Trophoblast cell (in vitro differentiated cells and primary cell): ENCODE measurements around the gene STK33.
A peak's percentile ranks its signal among the peaks of the same experiment; 100 is the strongest.

Source experiments
- DNase-seq, 2 donors: peaks; one replicate each; pipeline ENCODE4 v3.0.0-alpha.2; 2016
- H2AFZ ChIP-seq: 2 replicates; pipeline ENCODE4 v1.6.1; 2013; ENCODE audit warnings: low read length, moderate library complexity, mild to moderate bottlenecking; ENCODE audit not compliant: insufficient read depth, poor library complexity
- H2AK5ac ChIP-seq: 2 replicates; pipeline ENCODE4 v1.6.1; 2013; ENCODE audit warnings: mild to moderate bottlenecking, low read length
- H2BK120ac ChIP-seq: 2 replicates; pipeline ENCODE4 v1.6.1; 2013; ENCODE audit warnings: low read length, mild to moderate bottlenecking, moderate library complexity; ENCODE audit not compliant: insufficient read depth, poor library complexity
- H2BK12ac ChIP-seq: 2 replicates; pipeline ENCODE4 v1.6.1; 2013; ENCODE audit warnings: mild to moderate bottlenecking, low read length, moderate library complexity
- H2BK5ac ChIP-seq: 2 replicates; pipeline ENCODE4 v1.6.1; 2013; ENCODE audit warnings: low read length, low read depth, moderate library complexity, mild to moderate bottlenecking; ENCODE audit not compliant: poor library complexity
- H3K14ac ChIP-seq: 2 replicates; pipeline ENCODE4 v1.6.1; 2013; ENCODE audit warnings: mild to moderate bottlenecking, low read length
- H3K18ac ChIP-seq: 2 replicates; pipeline ENCODE4 v1.6.1; 2013; ENCODE audit warnings: mild to moderate bottlenecking, low read length
- H3K23ac ChIP-seq: 2 replicates; pipeline ENCODE4 v1.6.1; 2013; ENCODE audit warnings: low read length
- H3K27ac ChIP-seq: 2 replicates; pipeline ENCODE4 v1.5.1; 2013; ENCODE audit warnings: low read depth, mild to moderate bottlenecking, inconsistent platforms, low read length, moderate library complexity
- H3K27me3 ChIP-seq: 2 replicates; pipeline ENCODE4 v1.6.1; 2013; ENCODE audit warnings: inconsistent platforms, mild to moderate bottlenecking, low read length, moderate library complexity; ENCODE audit not compliant: insufficient read depth
- H3K36me3 ChIP-seq, 2 experiments: 1 replicate in 1 of 2; 2 replicates in 1 of 2; pipeline ENCODE4 v1.6.1; 2013; ENCODE audit warnings: low read length in 2 of 2, mild to moderate bottlenecking in 2 of 2, moderate library complexity in 1 of 2; ENCODE audit not compliant: insufficient read depth in 2 of 2, control insufficient read depth in 1 of 2
- H3K4ac ChIP-seq: 2 replicates; pipeline ENCODE4 v1.6.1; 2013; ENCODE audit warnings: low read depth, mild to moderate bottlenecking, low read length, moderate library complexity
- H3K4me1 ChIP-seq, 2 experiments: 1 replicate in 1 of 2; 2 replicates in 1 of 2; pipeline ENCODE4 v1.6.1; 2013; ENCODE audit warnings: low read length in 2 of 2, mild to moderate bottlenecking in 2 of 2, moderate library complexity in 1 of 2; ENCODE audit not compliant: insufficient read depth in 2 of 2, control insufficient read depth in 1 of 2
- H3K4me2 ChIP-seq: 2 replicates; pipeline ENCODE4 v1.6.1; 2013; ENCODE audit warnings: inconsistent platforms, mild to moderate bottlenecking, low read length, moderate library complexity
- H3K4me3 ChIP-seq: 2 replicates; pipeline ENCODE4 v1.5.1; 2013; ENCODE audit warnings: mild to moderate bottlenecking, low read depth, low read length, inconsistent platforms
- H3K79me1 ChIP-seq: one replicate; pipeline ENCODE4 v1.6.1; 2013; ENCODE audit warnings: low read length
- H3K79me2 ChIP-seq: 2 replicates; pipeline ENCODE4 v1.6.1; 2013; ENCODE audit warnings: low read length, mild to moderate bottlenecking; ENCODE audit not compliant: control insufficient read depth, insufficient read depth, poor library complexity
- H3K9ac ChIP-seq: 2 replicates; pipeline ENCODE4 v1.6.1; 2013; ENCODE audit warnings: mild to moderate bottlenecking, low read length
- H3K9me3 ChIP-seq: 2 replicates; pipeline ENCODE4 v1.6.1; 2013; ENCODE audit warnings: low read depth, mild to moderate bottlenecking, control low read depth, inconsistent platforms, low read length; ENCODE audit not compliant: insufficient read depth
- H4K12ac ChIP-seq: 2 replicates; pipeline ENCODE4 v1.6.1; 2013; ENCODE audit warnings: low read depth, mild to moderate bottlenecking, low read length, moderate library complexity
- H4K8ac ChIP-seq: 2 replicates; pipeline ENCODE4 v1.6.1; 2013; ENCODE audit warnings: low read depth, mild to moderate bottlenecking, low read length, moderate library complexity
- H4K91ac ChIP-seq: one replicate; pipeline ENCODE4 v1.6.1; 2013; ENCODE audit warnings: low read depth, mild to moderate bottlenecking, low read length, moderate library complexity
- WGBS: extraction: QIAGEN DNeasy Blood & Tissue Kit; methylation state at CpG from one replicate; pipeline ENCODE4 v1.1.7; 2013; ENCODE audit warnings: missing lambda C conversion rate; ENCODE audit not compliant: insufficient read length, insufficient coverage; ENCODE audit errors: extremely low coverage; 5-methylcytosine and 5-hydroxymethylcytosine counted together

The STK33 gene

DNA sequence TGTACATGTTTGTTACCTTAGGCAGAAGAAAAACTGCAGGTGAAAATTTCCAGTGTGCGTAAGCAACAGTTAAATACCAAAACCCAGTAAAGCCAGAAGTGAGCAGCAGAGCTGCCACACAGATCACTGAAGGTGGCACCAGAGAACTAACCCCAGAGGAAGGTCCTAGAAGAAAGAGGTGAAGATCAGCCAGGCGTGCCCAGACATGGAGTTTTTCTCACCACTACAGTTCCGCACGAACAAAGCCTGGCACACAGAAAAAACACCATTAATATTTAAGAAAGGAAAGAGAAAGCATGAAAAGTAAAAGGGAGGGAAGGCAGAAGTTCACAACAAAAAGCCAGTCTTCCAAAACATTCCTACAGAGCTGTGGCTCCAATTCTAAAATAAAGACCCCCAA, 60.7 kb downstream of the STK33 start:
- Histone ChIP-seq H3K27ac (no peak overlapping the region), H3K14ac (no peak overlapping the region), H3K79me2 (no peaks in the 10 kb centered on the region), H3K4me2 (no peak overlapping the region), H2AFZ (no peak overlapping the region), H4K91ac (no peak overlapping the region), H3K23ac (no peak overlapping the region), H2BK5ac (no peak overlapping the region), H3K18ac (no peak overlapping the region), H2AK5ac (no peak overlapping the region), H3K9ac (no peak overlapping the region), H3K4me3 (no peak overlapping the region), H2BK120ac (no peak overlapping the region), H3K36me3 (no peaks in the 10 kb centered on the region), H2BK12ac (no peak overlapping the region), H4K12ac (no peak overlapping the region), H3K9me3 (no peaks in the 10 kb centered on the region), H4K8ac (no peak overlapping the region), H3K4ac (no peak overlapping the region), H3K27me3 (no peaks in the 10 kb centered on the region), H3K79me1 (no peaks in the 10 kb centered on the region), H3K4me1 (no peaks in the 10 kb centered on the region)
- WGBS: no CpG with 5 or more reads among the region's 4 CpGs
- no peak for DNase-seq

DNA sequence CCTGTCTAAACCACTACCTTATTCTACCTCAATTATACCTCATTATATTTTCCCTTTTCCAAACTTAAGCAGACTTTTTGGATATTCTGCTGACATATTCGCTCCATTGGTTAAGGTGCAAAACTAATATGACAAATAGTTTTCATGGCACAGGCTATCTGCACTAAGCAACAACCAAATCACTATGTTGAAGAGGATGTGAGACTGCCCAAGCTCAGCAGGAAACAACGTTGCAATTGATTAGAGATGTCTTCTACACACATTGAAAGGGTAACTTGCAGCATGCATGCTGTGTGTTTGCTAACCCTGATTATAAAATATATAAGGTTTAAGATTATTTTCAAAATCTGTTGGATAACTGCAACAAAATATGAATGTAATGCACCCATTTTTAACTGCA, 61.6 kb downstream of the STK33 start:
- Histone ChIP-seq H2BK12ac (no peak overlapping the region), H2BK120ac (no peak overlapping the region), H3K4me3 (no peak overlapping the region), H4K12ac (no peak overlapping the region), H3K4me1 (no peaks in the 10 kb centered on the region), H3K4me2 (no peak overlapping the region), H2AK5ac (no peak overlapping the region), H3K9me3 (no peaks in the 10 kb centered on the region), H2BK5ac (no peak overlapping the region), H3K18ac (no peak overlapping the region), H3K4ac (no peak overlapping the region), H3K14ac (no peak overlapping the region), H4K91ac (no peak overlapping the region), H4K8ac (no peak overlapping the region), H3K36me3 (no peaks in the 10 kb centered on the region), H3K79me2 (no peaks in the 10 kb centered on the region), H3K9ac (no peak overlapping the region), H3K79me1 (no peaks in the 10 kb centered on the region), H3K23ac (no peak overlapping the region), H3K27me3 (no peaks in the 10 kb centered on the region), H3K27ac (no peak overlapping the region), H2AFZ (no peak overlapping the region)
- WGBS: no CpG with 5 or more reads among the region's 2 CpGs
- no peak for DNase-seq

DNA sequence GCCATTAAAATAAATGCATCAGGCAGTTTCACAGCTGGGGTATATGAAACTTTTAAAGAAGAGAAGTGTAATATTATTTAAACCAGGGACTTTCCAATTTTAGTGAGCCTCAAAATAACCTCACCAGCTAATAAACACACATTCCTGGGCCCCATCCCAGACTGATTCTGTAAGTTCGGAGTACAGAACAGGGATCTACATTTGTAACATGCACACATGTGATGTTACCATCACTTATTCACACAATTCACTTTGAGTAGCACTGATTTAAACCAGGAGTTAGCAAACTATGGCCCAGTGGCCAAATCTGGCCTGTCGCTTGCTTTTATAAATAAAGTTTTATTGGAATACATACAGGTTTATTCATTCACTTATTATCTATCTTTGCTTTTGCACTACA, 62.0 kb downstream of the STK33 start:
- H2AK5ac ChIP-seq: no peak overlapping the region
- no peak overlapping the region for H3K4me2 ChIP-seq
- no peak overlapping the region for H4K91ac ChIP-seq
- H3K27ac ChIP-seq: no peak overlapping the region
- no peaks in the 10 kb centered on the region for H3K27me3 ChIP-seq
- no peaks in the 10 kb centered on the region for H3K79me1 ChIP-seq
- no peak overlapping the region for H4K12ac ChIP-seq
- no peak for DNase-seq
- no peak overlapping the region for H2BK12ac ChIP-seq
- H3K79me2 ChIP-seq: no peaks in the 10 kb centered on the region
- H2BK120ac ChIP-seq: no peak overlapping the region
- no peaks in the 10 kb centered on the region for H3K9me3 ChIP-seq
- H4K8ac ChIP-seq: no peak overlapping the region
- no CpG with 5 or more reads among the region's 2 CpGs for WGBS
- no peak overlapping the region for H3K9ac ChIP-seq
- H3K36me3 ChIP-seq: no peaks in the 10 kb centered on the region
- H3K4me1 ChIP-seq: no peaks in the 10 kb centered on the region
- H2AFZ ChIP-seq: no peak overlapping the region
- H3K4ac ChIP-seq: no peak overlapping the region
- no peak overlapping the region for H3K18ac ChIP-seq
- H3K14ac ChIP-seq: no peak overlapping the region
- H3K23ac ChIP-seq: no peak overlapping the region
- H3K4me3 ChIP-seq: no peak overlapping the region
- no peak overlapping the region for H2BK5ac ChIP-seq

DNA sequence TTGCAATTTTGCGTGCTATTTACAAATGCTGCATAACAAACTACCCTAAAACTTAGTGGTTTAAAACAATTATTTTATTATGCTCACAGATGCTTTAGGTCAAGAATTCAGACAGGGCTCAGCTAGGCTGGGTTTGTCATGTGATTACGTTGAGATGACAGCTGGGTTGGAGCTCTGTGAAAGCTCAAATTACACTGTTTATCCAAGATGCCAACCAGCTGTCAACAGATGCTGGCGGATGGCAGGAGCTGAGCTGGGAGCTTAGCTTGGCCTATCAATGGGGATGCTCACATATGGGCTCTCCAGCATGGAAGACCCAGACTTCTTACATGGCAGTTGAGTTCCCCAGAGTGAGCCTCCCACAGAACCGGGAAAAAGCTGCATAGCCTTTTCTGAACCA, 62.7 kb downstream of the STK33 start:
- Histone ChIP-seq H3K27ac (no peak overlapping the region), H3K79me1 (no peaks in the 10 kb centered on the region), H3K27me3 (no peaks in the 10 kb centered on the region), H3K23ac (no peak overlapping the region), H3K79me2 (no peaks in the 10 kb centered on the region), H4K8ac (no peak overlapping the region), H3K4ac (no peak overlapping the region), H3K4me2 (no peak overlapping the region), H3K36me3 (no peaks in the 10 kb centered on the region), H2AFZ (no peak overlapping the region), H2AK5ac (no peak overlapping the region), H2BK120ac (no peak overlapping the region), H3K9ac (no peak overlapping the region), H2BK5ac (no peak overlapping the region), H4K91ac (no peak overlapping the region), H3K4me3 (no peak overlapping the region), H4K12ac (no peak overlapping the region), H3K9me3 (no peaks in the 10 kb centered on the region), H2BK12ac (no peak overlapping the region), H3K14ac (no peak overlapping the region), H3K4me1 (no peaks in the 10 kb centered on the region), H3K18ac (no peak overlapping the region)
- DNase-seq: peak in 1 of 2 donors; percentile 26
- no CpG with 5 or more reads among the region's 4 CpGs for WGBS
